ENCODE data around the gene P3R3URF. TPM values are rescaled to one million over a fixed set of nuclear protein-coding genes. Genes with fewer than 3 reads are reported as not detected.

Gene P3R3URF
- total and polyA plus RNA-seq, 12 donors: not detected

DNA sequence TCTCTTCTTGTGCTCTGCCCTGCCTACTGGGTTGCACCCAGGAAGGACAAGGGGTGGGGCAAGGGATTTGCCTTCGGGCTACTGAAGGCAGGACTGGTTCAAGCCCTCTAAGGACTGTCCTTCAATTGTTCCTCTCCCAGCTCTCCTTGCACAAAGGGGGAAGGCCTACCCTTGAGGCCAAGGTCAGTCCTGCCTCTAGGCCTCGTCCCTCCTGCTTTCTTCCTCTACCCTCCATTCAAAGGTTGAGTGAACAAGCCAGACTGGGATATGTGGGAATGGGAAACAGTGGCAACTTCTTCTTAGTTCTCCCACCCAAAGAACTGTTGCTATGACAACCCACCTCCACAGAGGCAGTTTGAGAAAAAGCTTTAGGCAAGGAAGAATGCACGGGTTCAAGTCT is 29.5 kb upstream of the P3R3URF start:
- DNase-seq: peak in 3 of 7 donors; percentile 30 to 66 (median 58)
- Histone ChIP-seq H3K27me3 (no peaks in the 10 kb centered on the region), H3K4me1 (replicated peaks in 1 of 2) (peaks cover 18 to 32% of the 10 kb centered on the region in 2 donors), H3K27ac (peak overlapping the region in 2 of 5 donors; percentile 26 to 38), H3K4me3 (no peak overlapping the region), H3K9me3 (replicated peaks in 1 of 3) (no peaks in the 10 kb centered on the region), H3K36me3 (replicated peaks in 1 of 2) (no peaks in the 10 kb centered on the region)
- TF ChIP-seq, protein P1, sequence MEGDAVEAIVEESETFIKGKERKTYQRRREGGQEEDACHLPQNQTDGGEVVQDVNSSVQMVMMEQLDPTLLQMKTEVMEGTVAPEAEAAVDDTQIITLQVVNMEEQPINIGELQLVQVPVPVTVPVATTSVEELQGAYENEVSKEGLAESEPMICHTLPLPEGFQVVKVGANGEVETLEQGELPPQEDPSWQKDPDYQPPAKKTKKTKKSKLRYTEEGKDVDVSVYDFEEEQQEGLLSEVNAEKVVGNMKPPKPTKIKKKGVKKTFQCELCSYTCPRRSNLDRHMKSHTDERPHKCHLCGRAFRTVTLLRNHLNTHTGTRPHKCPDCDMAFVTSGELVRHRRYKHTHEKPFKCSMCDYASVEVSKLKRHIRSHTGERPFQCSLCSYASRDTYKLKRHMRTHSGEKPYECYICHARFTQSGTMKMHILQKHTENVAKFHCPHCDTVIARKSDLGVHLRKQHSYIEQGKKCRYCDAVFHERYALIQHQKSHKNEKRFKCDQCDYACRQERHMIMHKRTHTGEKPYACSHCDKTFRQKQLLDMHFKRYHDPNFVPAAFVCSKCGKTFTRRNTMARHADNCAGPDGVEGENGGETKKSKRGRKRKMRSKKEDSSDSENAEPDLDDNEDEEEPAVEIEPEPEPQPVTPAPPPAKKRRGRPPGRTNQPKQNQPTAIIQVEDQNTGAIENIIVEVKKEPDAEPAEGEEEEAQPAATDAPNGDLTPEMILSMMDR (IDR thresholded peaks at IDR 0.05): no peak
- no peak for TF ChIP-seq POLR2A (IDR thresholded peaks at IDR 0.05)
- WGBS, 4 donors: 25 to 50% (median 38%) methylated on average over 2 to 3 of the region's 3 CpGs
- intact Hi-C loops (cut with DNase I): no loop called here

DNA sequence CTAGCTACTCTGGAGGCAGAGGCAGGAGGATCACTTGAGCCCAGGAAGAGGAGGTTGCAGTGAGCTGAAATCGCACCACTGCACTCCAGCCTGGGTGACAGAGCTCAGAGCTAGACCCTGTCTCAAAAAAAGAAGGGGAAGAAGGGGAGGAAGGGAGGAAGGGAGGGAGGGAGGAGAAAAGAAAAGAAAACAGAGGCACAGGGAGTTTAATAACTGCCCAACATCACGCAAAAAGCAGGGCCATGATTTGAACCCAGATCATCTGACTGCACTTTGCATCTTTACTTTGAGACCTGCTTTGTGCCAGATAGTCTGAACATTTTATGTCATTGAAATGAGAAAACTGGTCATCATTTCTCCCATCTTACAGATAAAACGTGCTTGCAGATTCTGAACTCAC is 28.9 kb upstream of the P3R3URF start:
- peak overlapping the region in 2 of 5 donors; percentile 77 to 85 for H3K27ac ChIP-seq
- WGBS, 4 donors: 64 to 73% (median 70%) methylated on average over 3 of the region's 3 CpGs

DNA sequence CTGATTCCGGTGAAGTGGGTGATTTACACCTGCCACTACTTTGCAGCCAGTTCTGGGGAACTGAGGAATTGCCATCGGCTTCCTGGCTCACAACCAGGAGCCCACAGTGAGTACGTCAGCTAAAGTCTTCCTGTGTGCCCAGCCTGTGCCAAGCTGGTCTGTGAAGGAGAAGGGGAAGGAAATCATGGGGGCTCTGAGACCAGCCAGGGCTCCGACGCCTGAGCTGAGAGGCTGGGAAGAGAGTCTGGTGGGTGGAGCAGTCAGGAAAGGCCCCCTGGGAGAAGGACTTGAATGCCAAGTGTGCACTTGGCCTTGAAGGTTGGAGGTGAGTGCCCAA is 28.1 kb upstream of the P3R3URF start:
- WGBS, 4 donors: 12 to 27% (median 19%) methylated on average over 3 to 5 of the region's 5 CpGs
- H3K27me3 ChIP-seq: no peaks in the 10 kb centered on the region
- intact Hi-C loops (cut with DNase I): no loop called here
- H3K9me3 ChIP-seq (replicated peaks in 1 of 3): no peaks in the 10 kb centered on the region
- H3K27ac ChIP-seq: peak overlapping the region in 4 of 5 donors; percentile 29 to 85 (median 72)
- DNase-seq: peak in 4 of 7 donors; percentile 36 to 67 (median 45)
- TF ChIP-seq POLR2A (IDR thresholded peaks at IDR 0.05): no peak
- TF ChIP-seq, protein P1 (IDR thresholded peaks at IDR 0.05): no peak
- H3K4me3 ChIP-seq: peak overlapping the region in 2 of 4 donors; percentile 57 to 98
- H3K36me3 ChIP-seq (replicated peaks in 1 of 2): no peaks in the 10 kb centered on the region
- peaks cover 18 to 33% of the 10 kb centered on the region in 2 donors for H3K4me1 ChIP-seq (replicated peaks in 1 of 2)

More for the DNA sequence above, 28.9 kb upstream of the P3R3URF start:
- Histone ChIP-seq H3K9me3 (replicated peaks in 1 of 3) (no peaks in the 10 kb centered on the region), H3K4me1 (replicated peaks in 1 of 2) (peaks cover 18 to 32% of the 10 kb centered on the region in 2 donors), H3K4me3 (peak overlapping the region in 1 of 4 donors; percentile 98), H3K27me3 (no peaks in the 10 kb centered on the region), H3K36me3 (replicated peaks in 1 of 2) (no peaks in the 10 kb centered on the region)
- no peak for DNase-seq
- TF ChIP-seq POLR2A (IDR thresholded peaks at IDR 0.05): no peak
- TF ChIP-seq, protein P1 (IDR thresholded peaks at IDR 0.05): no peak
- intact Hi-C loops (cut with DNase I): no loop called here

DNA sequence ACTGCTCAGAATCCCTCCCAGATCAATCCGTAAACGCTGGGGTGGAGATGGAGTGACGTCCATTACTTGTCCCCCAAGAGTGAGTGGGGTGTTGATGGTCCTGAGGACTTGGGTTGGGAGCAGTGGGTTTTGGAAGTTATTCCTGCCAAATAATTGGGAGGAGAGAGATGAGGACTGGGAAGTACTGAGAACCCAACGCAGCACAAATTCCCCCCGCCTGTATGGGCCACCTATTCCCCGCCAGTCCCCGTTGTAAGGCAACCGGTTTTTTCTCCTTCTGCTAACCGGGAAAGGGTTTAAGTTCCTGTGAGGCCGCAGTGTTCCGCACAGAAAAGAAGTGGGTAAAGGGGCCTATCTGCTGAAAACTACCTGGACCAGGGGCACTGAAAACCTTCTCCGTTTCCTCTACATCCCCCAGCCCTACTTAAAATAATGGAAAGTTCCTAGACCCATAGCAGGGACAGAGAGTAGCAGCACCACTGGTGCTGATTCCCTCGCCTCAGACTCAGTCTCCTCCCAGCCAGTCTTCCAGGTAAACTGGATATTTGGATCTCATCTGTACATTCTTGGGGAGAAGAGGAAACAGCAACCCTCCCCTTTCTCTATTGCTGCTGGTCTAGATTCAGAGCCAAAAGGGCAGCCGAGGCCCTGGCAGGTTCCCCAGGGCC is 27.6 kb upstream of the P3R3URF start:
- intact Hi-C loops (cut with DNase I): no loop called here
- Histone ChIP-seq H3K4me1 (replicated peaks in 1 of 2) (peaks cover 20 to 38% of the 10 kb centered on the region in 2 donors), H3K27me3 (no peaks in the 10 kb centered on the region), H3K4me3 (peak overlapping the region; percentile 15 to 98 (median 47)), H3K27ac (peak overlapping the region in 4 of 5 donors; percentile 29 to 85 (median 72)), H3K9me3 (replicated peaks in 1 of 3) (no peaks in the 10 kb centered on the region), H3K36me3 (replicated peaks in 1 of 2) (no peaks in the 10 kb centered on the region)
- 21 to 23% (median 22%) methylated on average over 14 of the region's 14 CpGs for WGBS, 4 donors
- no peak for TF ChIP-seq POLR2A (IDR thresholded peaks at IDR 0.05)
- TF ChIP-seq, protein P1 (IDR thresholded peaks at IDR 0.05): no peak
- no peak for DNase-seq
